NCI-H1417 treated with DMSO at 0.1 percent for 48 hours (cell line): Measurements from ENCODE around the gene NHERF2.
"Not testable (repeated sequence)": the region's sequence is repeated elsewhere in the genome, so short reads cannot be mapped to it uniquely, and the experiment has no call there.

Source experiments
- DNase-seq: peaks from one replicate; lab custom pipeline; 2025; lab: John Stamatoyannopoulos, UW

NHERF2 gene

DNA sequence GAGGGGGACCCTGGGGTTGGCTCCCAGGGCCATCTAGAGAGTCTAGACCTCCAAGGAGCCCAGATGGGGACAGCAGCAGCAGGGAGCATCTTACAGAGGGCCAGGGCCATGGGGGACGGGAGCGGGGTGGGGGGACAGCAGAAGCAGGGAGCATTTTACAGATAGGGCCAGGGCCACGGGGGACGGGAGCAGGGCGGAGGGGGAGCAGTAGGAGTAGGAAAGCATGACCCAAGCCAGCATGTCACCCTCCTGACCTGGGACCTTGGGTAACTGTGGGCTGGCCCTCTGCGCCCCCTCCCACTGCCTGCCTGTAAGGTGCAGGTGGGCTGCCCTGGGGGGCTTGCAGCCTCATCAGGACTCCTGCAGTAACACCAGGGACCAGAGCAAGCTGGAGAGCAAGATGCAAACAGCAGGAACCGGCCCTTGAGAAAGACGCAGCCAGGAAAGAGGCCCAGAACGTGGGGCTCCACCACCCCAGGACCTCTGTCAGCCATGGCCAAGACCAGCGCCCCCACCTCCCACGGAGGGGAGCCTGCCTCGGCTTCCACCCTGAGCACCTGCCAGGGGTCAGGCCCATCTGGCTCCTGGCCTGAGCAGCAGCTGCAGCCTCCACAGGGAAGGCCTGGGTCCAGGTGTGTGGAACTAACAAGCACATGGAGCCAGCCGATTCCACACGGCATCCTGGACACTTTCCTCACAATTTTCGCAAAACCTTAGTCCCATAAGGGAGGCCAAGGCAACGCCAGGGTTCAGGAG, 19.4 kb upstream of the NHERF2 start:
- DNase-seq: no peak

DNA sequence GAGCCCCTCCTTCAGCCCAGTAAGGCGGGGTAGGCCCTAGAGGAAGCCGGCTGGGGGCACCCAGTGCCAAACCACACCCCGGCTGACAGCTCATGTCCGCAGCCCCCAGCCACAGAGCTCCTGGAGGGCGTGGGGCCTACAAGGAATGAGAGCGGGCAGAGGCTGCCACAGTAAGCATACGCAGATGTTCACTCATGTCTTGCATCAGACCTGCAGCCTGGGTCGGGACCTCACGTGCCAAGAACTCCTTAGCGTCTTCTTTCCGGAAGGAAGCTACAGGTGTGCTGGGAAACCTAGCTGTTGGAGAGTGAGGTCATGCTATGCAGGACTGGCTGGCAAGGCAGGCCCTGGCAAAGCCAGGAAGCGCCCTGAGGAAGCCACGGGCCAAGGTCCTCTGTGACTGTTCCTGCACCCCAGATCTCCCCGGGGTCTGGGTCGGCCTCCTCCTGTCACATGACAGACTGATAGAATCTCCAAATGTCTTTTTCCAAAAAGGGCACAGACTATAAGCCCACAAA, 18.6 kb upstream of the NHERF2 start:
- DNase-seq: no peak

GRCh38 chr16:2008631-2009163, 18.0 kb upstream of the NHERF2 start:
- no peak for DNase-seq

DNA sequence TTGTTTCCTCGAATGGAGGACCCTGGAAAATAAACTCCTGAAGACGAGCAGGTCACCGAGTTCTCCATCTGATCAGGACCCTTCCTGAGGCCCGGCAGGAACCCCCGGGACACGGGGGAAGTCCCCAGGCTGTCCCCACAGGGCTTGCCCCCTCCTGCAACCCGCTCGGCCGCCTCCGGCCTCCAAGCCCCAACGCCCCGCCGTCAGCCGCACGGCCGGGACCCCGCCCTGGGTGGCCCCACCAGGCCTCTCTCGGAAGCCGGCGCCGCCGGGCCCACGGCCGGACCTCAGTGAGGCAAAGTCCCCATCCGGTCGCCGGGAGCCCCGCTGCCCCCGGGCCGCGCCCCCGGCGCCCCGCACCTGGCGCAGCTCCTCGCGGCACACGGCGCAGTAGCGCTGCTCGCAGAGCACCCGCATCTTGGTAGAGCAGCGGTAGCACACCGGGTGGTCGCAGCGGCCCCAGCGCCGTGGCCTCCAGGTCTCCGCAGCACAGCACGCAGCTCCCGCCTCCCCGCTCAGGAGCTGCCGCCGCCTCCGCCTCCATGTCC, 17.5 kb upstream of the NHERF2 start:
- DNase-seq: no peak

- no peak for DNase-seq
These were observed 16.8 kb upstream of the NHERF2 start, which contains the start of gene ZNF598 for GRCh38 chr16:2009791-2010510. ZNF598 (minus strand) TSS chr16:2009821.

- not testable (repeated sequence) for DNase-seq
These were observed 15.0 kb upstream of the NHERF2 start for GRCh38 chr16:2011726-2012125.

- no peak for DNase-seq
These were observed 13.2 kb upstream of the NHERF2 start for GRCh38 chr16:2013527-2013926.

GRCh38 chr16:2015117-2015946, 11.4 kb upstream of the NHERF2 start:
- no peak for DNase-seq

GRCh38 chr16:2015947-2016208, 10.8 kb upstream of the NHERF2 start:
- DNase-seq: no peak

GRCh38 chr16:2016407-2016922, 10.2 kb upstream of the NHERF2 start:
- no peak for DNase-seq

DNA sequence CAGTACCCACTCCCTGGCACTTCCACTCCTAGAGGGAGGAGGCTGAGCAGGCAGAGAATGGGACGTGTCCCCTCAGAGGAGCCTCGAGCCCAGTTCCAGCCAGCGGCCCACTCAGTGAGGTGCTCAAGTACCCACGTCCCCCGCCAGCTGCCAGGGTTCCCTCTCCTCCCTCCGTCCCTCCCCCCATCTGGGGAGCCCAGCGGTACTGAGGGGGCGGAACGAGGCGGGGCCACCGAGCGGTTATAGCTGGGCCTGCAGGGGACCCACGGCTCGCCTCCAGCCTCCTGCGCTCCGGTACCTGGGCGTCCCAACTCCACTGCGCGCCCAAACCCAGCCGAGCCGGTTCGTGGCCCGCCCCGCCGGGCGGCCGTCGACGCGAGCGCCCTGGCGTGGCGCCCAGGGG, 7.2 kb upstream of the NHERF2 start, which contains the start of gene NPW:
NPW (plus strand) TSS at position 268 of the 403 bp plus-strand sequence.
- DNase-seq: no peak

- no peak for DNase-seq
These were observed 6.5 kb upstream of the NHERF2 start for GRCh38 chr16:2019921-2020831.

DNA sequence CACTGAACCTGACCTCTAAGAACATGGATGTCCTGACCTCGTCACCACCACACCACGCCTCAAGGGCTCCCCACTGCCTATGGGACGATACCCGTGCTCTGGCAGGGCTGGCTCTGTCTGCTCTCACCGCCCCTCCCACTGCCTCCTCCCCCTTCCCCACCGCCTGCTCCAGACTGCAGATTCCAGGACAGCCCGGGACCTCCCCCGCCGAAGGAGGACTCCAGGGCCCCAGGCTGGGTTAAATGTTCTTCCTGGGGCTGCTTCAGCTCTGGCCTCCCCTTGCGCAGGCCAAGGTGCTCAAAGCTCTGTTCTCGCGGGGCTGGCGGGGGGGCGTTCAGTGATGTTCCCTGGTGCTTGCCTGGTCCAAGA, 4.0 kb upstream of the NHERF2 start:
- DNase-seq: no peak

DNA sequence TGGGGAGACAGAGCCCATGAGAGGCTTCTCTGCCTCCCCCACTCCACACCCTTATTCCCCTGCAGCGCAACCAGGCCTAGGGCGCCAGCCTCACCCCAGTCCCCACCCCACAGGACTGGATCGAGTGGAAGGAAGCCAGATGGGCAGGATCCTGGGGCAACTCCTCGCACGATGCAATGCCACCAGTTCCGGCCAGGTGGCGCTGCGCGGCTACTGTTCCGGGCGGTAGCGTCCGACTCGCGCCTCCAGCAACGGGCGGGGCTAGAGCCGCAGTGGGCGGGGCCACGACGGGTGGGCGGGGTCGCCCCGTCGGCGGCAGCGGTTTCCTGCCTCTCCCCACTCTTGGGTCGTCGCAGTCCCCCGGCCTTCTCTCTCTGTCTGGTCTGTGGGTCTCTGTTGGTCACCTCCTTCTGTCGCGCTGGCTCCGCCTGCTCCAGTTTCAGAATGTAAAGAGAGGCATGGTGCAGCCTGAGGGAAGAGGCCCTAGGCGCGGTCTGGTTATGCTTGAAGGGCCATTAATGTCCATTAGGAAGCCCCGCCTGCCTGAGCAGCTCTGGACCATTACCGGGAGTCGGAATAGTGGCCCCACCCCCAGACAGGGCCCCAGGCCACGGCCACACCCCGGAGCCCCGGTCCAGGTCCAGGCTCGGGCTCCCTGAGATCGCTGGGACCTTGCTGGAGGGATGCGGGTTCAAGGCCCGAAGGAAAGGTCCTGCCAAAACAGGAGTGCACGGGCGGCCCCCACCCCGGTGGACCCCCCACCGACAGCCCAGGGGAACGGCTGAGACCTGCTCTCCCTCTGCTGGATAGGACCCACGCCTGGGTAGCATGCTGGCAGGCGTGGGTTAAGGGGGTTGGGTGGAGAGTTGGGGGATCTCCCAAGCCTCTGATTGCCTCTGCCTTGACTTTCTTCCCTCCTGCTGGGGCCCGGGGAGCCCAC, 3.3 kb upstream of the NHERF2 start:
- no peak for DNase-seq

GRCh38 chr16:2024032-2024420, 2.7 kb upstream of the NHERF2 start:
- DNase-seq: no peak

GRCh38 chr16:2025251-2025650, 1.5 kb upstream of the NHERF2 start:
- no peak for DNase-seq

- DNase-seq: no peak
These were observed 733 bp upstream of the NHERF2 start for GRCh38 chr16:2025878-2026460.

- no peak for DNase-seq
These were observed 615 bp downstream of the NHERF2 start for GRCh38 chr16:2027024-2028010.
